HepG2 (cell line): ENCODE results near the gene NRL. TPM values are rescaled to one million over a fixed set of nuclear protein-coding genes. Genes with fewer than 3 reads are reported as not detected.

Experiments
- ATF7-NPFF ChIP-seq: sonication (generic); formaldehyde crosslinking; IDR thresholded peaks from 2 replicates; pipeline ENCODE4 v1.8.1; 2023; ENCODE audit warnings: mild to moderate bottlenecking, low read depth, missing genetic modification reagents, moderate library complexity
- GABPB1 ChIP-seq: IDR thresholded peaks from 2 replicates; pipeline ENCODE4 v1.6.1; 2016; ENCODE audit warnings: mild to moderate bottlenecking, missing genetic modification reagents, moderate library complexity, missing compliant biosample characterization
- GATAD1 ChIP-seq: IDR thresholded peaks from 2 replicates; pipeline ENCODE4 v1.6.1; 2016; ENCODE audit warnings: missing genetic modification reagents, missing compliant biosample characterization
- HHEX ChIP-seq: IDR thresholded peaks from 2 replicates; pipeline ENCODE4 v1.6.1; 2016; ENCODE audit warnings: control low read depth
- HNRNPLL ChIP-seq: fragments of 200-400 bp; formaldehyde crosslinking; IDR thresholded peaks from 2 replicates; pipeline ENCODE4 v1.6.1; 2017; ENCODE audit warnings: mild to moderate bottlenecking, low read depth, low read length; ENCODE audit not compliant: poor library complexity, severe bottlenecking
- IRF9 ChIP-seq: sonication (generic); formaldehyde crosslinking; IDR thresholded peaks from 2 replicates; pipeline ENCODE4 v1.8.0; 2022; ENCODE audit warnings: missing genetic modification reagents, mild to moderate bottlenecking, borderline replicate concordance
- KDM4B ChIP-seq: sonication (generic); formaldehyde crosslinking; IDR thresholded peaks from 2 replicates; pipeline ENCODE4 v1.4.0; 2020; ENCODE audit warnings: missing genetic modification reagents
- KLF13 ChIP-seq: sonication (generic); formaldehyde crosslinking; IDR thresholded peaks from 2 replicates; pipeline ENCODE4 v1.4.0; 2020; ENCODE audit warnings: mild to moderate bottlenecking, missing genetic modification reagents
- MEIS1 ChIP-seq: sonication (generic); formaldehyde crosslinking; IDR thresholded peaks from 2 replicates; pipeline ENCODE4 v1.9.0; 2021; ENCODE audit warnings: mild to moderate bottlenecking, missing genetic modification reagents, moderate library complexity, borderline replicate concordance
- MIER3 ChIP-seq: IDR thresholded peaks from 2 replicates; pipeline ENCODE4 v1.6.1; 2016; ENCODE audit warnings: missing compliant biosample characterization, borderline replicate concordance
- MTF1 ChIP-seq: sonication (generic); formaldehyde crosslinking; IDR thresholded peaks from 2 replicates; pipeline ENCODE4 v1.5.0; 2020; ENCODE audit warnings: missing genetic modification reagents
- MXD4 ChIP-seq: IDR thresholded peaks from 2 replicates; pipeline ENCODE4 v1.6.1; 2016; ENCODE audit warnings: mild to moderate bottlenecking, missing biosample characterization, missing genetic modification reagents
- PLSCR1 ChIP-seq: sonication (generic); formaldehyde crosslinking; IDR thresholded peaks from 2 replicates; pipeline ENCODE4 v1.5.0; 2020; ENCODE audit warnings: missing genetic modification reagents, mild to moderate bottlenecking, borderline replicate concordance
- RBM22 ChIP-seq: fragments of 200-400 bp; formaldehyde crosslinking; optimal IDR thresholded peaks from 2 replicates; pipeline ENCODE3; 2017; ENCODE audit warnings: mild to moderate bottlenecking, low read length, moderate library complexity
- RCOR2 ChIP-seq: IDR thresholded peaks from 2 replicates; pipeline ENCODE4 v1.6.1; 2016; ENCODE audit warnings: missing biosample characterization, missing genetic modification reagents
- RFX3 ChIP-seq: IDR thresholded peaks from 2 replicates; pipeline ENCODE4 v1.6.1; 2016; ENCODE audit warnings: missing biosample characterization, missing genetic modification reagents
- THYN1 ChIP-seq: sonication (generic); formaldehyde crosslinking; IDR thresholded peaks from 2 replicates; pipeline ENCODE4 v1.8.1; 2023; ENCODE audit warnings: low read depth, mild to moderate bottlenecking, moderate library complexity, missing genetic modification reagents, borderline replicate concordance
- U2AF1 ChIP-seq: fragments of 200-400 bp; formaldehyde crosslinking; optimal IDR thresholded peaks from 2 replicates; pipeline ENCODE3; 2017; ENCODE audit warnings: mild to moderate bottlenecking, low read depth, low read length
- ZBTB20 ChIP-seq: sonication (generic); formaldehyde crosslinking; IDR thresholded peaks from 2 replicates; pipeline ENCODE4 v1.8.1; 2023; ENCODE audit warnings: missing genetic modification reagents, low read depth, mild to moderate bottlenecking, borderline replicate concordance
- ZBTB44 ChIP-seq: sonication (generic); formaldehyde crosslinking; IDR thresholded peaks from 2 replicates; pipeline ENCODE4 v1.4.0; 2020; ENCODE audit warnings: missing genetic modification reagents
- ZNF253 ChIP-seq: sonication (generic); formaldehyde crosslinking; IDR thresholded peaks from 2 replicates; pipeline ENCODE4 v1.8.0; 2022; ENCODE audit warnings: mild to moderate bottlenecking, missing genetic modification reagents, borderline replicate concordance
- ZNF3 ChIP-seq: IDR thresholded peaks from 2 replicates; pipeline ENCODE4 v1.7.0; 2017; ENCODE audit warnings: inconsistent platforms
- ZNF607 ChIP-seq: sonication (generic); formaldehyde crosslinking; IDR thresholded peaks from 2 replicates; pipeline ENCODE4 v1.5.1; 2020; ENCODE audit warnings: missing genetic modification reagents, mild to moderate bottlenecking, borderline replicate concordance
- ZNF746 ChIP-seq: sonication (generic); formaldehyde crosslinking; IDR thresholded peaks from 2 replicates; pipeline ENCODE4 v1.8.0; 2022; ENCODE audit warnings: mild to moderate bottlenecking, missing genetic modification reagents
- polyA plus RNA-seq, 8 experiments: library from polyadenylated mRNA; depleted of rRNA in 3 of 8; stranded (reverse) in 7 of 8; unstranded in 1 of 8; fragments of >200 nt; fragmentation: Illumina TruSeq in 4 of 8; extraction: Trizol in 4 of 8; gene quantifications; 2 replicates each; pipeline versions ENCODE4 v1.2.1 to v1.2.3, GENCODE V29; 2011 to 2016; ENCODE audit warnings: low read depth in 4 of 8, missing spikeins in 1 of 8, mixed read lengths in 1 of 8; ENCODE audit not compliant: insufficient read depth in 1 of 8
- total RNA-seq, 5 experiments: library from RNA; depleted of rRNA; stranded (reverse); fragments of >200 nt; fragmentation: Illumina TruSeq; extraction: Trizol; gene quantifications; 2 replicates each; pipeline ENCODE4 v1.2.3, GENCODE V29; 2016; ENCODE audit warnings: low read depth in 1 of 5

NRL gene
- total and polyA plus RNA-seq, 2 of the 13 experiments (the other 11 are each of a cell fraction or from before 2014, with no cell fraction given) = 2.5 to 4.7 TPM

DNA sequence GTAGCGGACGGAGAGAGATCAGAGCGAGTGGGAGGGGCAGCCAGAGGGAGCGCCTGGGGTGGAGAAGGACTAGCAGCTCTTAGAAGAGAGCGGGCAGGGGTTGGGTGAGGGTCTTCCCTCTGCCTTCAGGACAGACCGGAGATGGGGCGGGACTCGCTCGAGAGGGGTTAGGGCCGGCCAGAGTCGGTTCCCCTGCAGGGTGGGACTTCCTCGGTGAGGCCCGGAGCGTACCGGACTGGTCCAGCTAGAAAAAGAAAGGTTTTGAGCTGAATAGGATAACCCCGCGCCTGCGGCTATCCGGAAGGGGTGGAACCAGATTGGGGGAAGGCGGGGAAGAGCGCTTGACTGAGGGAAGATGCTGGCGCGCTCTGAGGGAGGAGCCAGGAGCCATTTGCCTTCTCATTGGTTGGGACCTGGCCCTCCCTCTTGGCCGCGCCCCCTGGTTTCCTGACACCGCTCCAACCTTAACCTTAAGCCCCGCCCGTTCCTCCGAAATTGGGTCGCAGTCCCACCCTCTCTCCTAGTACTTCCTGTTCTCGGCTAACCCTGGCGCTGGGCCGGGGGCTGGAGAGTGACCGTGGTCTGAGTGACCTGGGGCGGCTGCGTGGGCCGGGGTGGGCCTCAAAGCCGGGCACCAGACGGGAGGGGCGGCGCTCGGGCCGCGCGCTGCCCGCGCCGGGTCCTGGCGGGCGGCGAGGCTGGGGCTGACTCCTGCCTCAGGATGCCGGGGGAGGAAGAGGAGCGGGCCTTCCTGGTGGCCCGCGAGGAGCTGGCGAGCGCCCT, 32.4 kb upstream of the NRL start, which contains the start of gene RNF31 (continued):
- no peak for TF ChIP-seq PLSCR1 (CRISPR knock-in tag)
- peak; percentile 88 for TF ChIP-seq GATAD1 (CRISPR knock-in tag)
- TF ChIP-seq IRF9 (CRISPR knock-in tag) = peak; percentile 77; the same call in 1 of the 2 replicates
- peak; percentile 75; the same call in 1 of the 2 replicates for TF ChIP-seq RCOR2
- TF ChIP-seq MTF1 (CRISPR knock-in tag) = no peak
- no peak; the same call in none of the 2 replicates for TF ChIP-seq ZBTB20 (CRISPR knock-in tag)
- TF ChIP-seq ZNF3 (CRISPR knock-in tag) = 0 out of 2 replicates have a peak, but pooled peaks have one; percentile 64
- TF ChIP-seq ATF7-NPFF (CRISPR knock-in tag) = peak; percentile 11; the same call in 1 of the 2 replicates
- 0 out of 2 replicates have a peak, but pooled peaks have one; percentile 91 for TF ChIP-seq KLF13 (CRISPR knock-in tag)
- TF ChIP-seq ZNF607 (CRISPR knock-in tag) = no peak
- peak; percentile 89 for TF ChIP-seq GABPB1 (CRISPR knock-in tag)
- TF ChIP-seq RBM22 = peak; percentile 74
- TF ChIP-seq MIER3 (CRISPR knock-in tag) = no peak; the same call in none of the 2 replicates
- no peak for TF ChIP-seq THYN1 (CRISPR knock-in tag)
- 0 out of 2 replicates have a peak, but pooled peaks have one; percentile 46 for TF ChIP-seq HHEX (CRISPR knock-in tag)
- TF ChIP-seq MEIS1 (CRISPR knock-in tag) = peak; percentile 38
- TF ChIP-seq KDM4B (CRISPR knock-in tag) = 0 out of 2 replicates have a peak, but pooled peaks have one; percentile 44
- TF ChIP-seq ZBTB44 (CRISPR knock-in tag) = peak; percentile 71; the same call in 1 of the 2 replicates
- TF ChIP-seq ZNF746 = no peak
- peak; percentile 96 for TF ChIP-seq MXD4 (CRISPR knock-in tag)
- TF ChIP-seq HNRNPLL = peak; percentile 75
- TF ChIP-seq U2AF1 = peak; percentile 83
- TF ChIP-seq ZNF253 (CRISPR knock-in tag) = peak; percentile 97; the same call in 1 of the 2 replicates
- peak; percentile 30; the same call in 1 of the 2 replicates for TF ChIP-seq RFX3 (CRISPR knock-in tag)
